Neural progenitor cell (in vitro differentiated cells): ENCODE data around the gene EME2. TPM values are rescaled to one million over a fixed set of nuclear protein-coding genes. Genes with fewer than 3 reads are reported as not detected.

Experiments
- DNase-seq: peaks from one replicate; pipeline ENCODE4 v3.0.0-alpha.2; 2016; ENCODE audit warnings: low spot score
- H2AFZ ChIP-seq: fragments of 200-600 bp; sonication (generic); replicated peaks from 2 replicates; pipeline ENCODE4 v1.6.1; 2016; ENCODE audit warnings: antibody characterized with exemption
- H3F3A ChIP-seq: fragments of 200-600 bp; sonication (generic); 2 replicates; pipeline ENCODE4 v1.6.1; 2016; ENCODE audit warnings: antibody characterized with exemption, low read depth
- H3K27ac ChIP-seq: fragments of 200-600 bp; sonication (generic); 2 replicates; pipeline ENCODE4 v1.5.1; 2016; ENCODE audit warnings: mild to moderate bottlenecking
- H3K27me3 ChIP-seq: fragments of 200-600 bp; sonication (generic); 2 replicates; pipeline ENCODE4 v1.6.1; 2016; ENCODE audit warnings: mild to moderate bottlenecking, moderate library complexity
- H3K36me3 ChIP-seq: fragments of 200-600 bp; sonication (generic); 2 replicates; pipeline ENCODE4 v1.5.1; 2016
- H3K4me1 ChIP-seq: fragments of 200-600 bp; sonication (generic); 2 replicates; pipeline ENCODE4 v1.6.1; 2016; ENCODE audit warnings: mixed run types
- H3K4me2 ChIP-seq: fragments of 200-600 bp; sonication (generic); 2 replicates; pipeline ENCODE4 v1.6.1; 2016
- H3K4me3 ChIP-seq: fragments of 200-600 bp; sonication (generic); 2 replicates; pipeline ENCODE4 v1.5.1; 2016
- H3K79me2 ChIP-seq: fragments of 200-600 bp; sonication (generic); 2 replicates; pipeline ENCODE4 v1.6.1; 2016; ENCODE audit warnings: low read depth
- H3K9ac ChIP-seq: fragments of 200-600 bp; sonication (generic); 2 replicates; pipeline ENCODE4 v1.6.1; 2016
- H3K9me3 ChIP-seq: fragments of 200-600 bp; sonication (generic); 2 replicates; pipeline ENCODE4 v1.5.1; 2016; ENCODE audit warnings: low read depth
- H4K20me1 ChIP-seq: fragments of 200-600 bp; sonication (generic); 2 replicates; pipeline ENCODE4 v1.6.1; 2016; ENCODE audit warnings: low read depth
- H3K27ac Mint-ChIP-seq: 3 replicates; pipeline ENCODE4 v1.8.0; 2021; ENCODE audit warnings: mixed read lengths
- H3K27me3 Mint-ChIP-seq: 2 replicates; pipeline ENCODE4 v1.8.0; 2022; ENCODE audit warnings: low read depth, mild to moderate bottlenecking, inconsistent platforms, moderate library complexity, mixed read lengths; ENCODE audit not compliant: insufficient read depth
- H3K36me3 Mint-ChIP-seq: 3 replicates; pipeline ENCODE4 v1.8.0; 2021; ENCODE audit warnings: mixed read lengths
- H3K4me1 Mint-ChIP-seq: 3 replicates; pipeline ENCODE4 v1.8.0; 2021; ENCODE audit warnings: mixed read lengths
- H3K4me3 Mint-ChIP-seq: 3 replicates; pipeline ENCODE4 v1.8.0; 2021; ENCODE audit warnings: mild to moderate bottlenecking, moderate library complexity, mixed read lengths
- H3K9me3 Mint-ChIP-seq: 3 replicates; pipeline ENCODE4 v1.8.0; 2020; ENCODE audit warnings: mixed read lengths
- CTCF ChIP-seq: fragments of 200-600 bp; sonication (generic); IDR thresholded peaks from 2 replicates; pipeline ENCODE4 v1.5.1; 2017; ENCODE audit warnings: antibody characterized with exemption, mild to moderate bottlenecking
- EZH2 ChIP-seq: fragments of 200-600 bp; sonication (generic); IDR thresholded peaks from 2 replicates; pipeline ENCODE4 v1.6.1; 2017; ENCODE audit warnings: antibody characterized with exemption, mild to moderate bottlenecking, moderate library complexity
- EZH2phosphoT487 ChIP-seq: fragments of 200-600 bp; sonication (generic); IDR thresholded peaks from 2 replicates; pipeline ENCODE4 v1.6.1; 2017; ENCODE audit warnings: antibody characterized with exemption
- total RNA-seq: library from RNA; depleted of rRNA; stranded (reverse); fragments of >200 nt; gene quantifications from 2 replicates; pipeline ENCODE4 v1.2.3, GENCODE V29; 2015; ENCODE audit warnings: low replicate concordance

EME2 gene
- total RNA-seq, 1 donor from 2014 or later = 2.3 TPM

GRCh38 chr16:1790261-1790610 lies 17.6 kb downstream of the EME2 start:
- H3K4me1 Mint-ChIP-seq = no peaks in the 10 kb centered on the region
- H3K4me2 ChIP-seq = no peak overlapping the region
- peaks cover 2% of the 10 kb centered on the region for H3K27me3 Mint-ChIP-seq
- no peak for DNase-seq
- H3K36me3 Mint-ChIP-seq = peaks cover 4% of the 10 kb centered on the region
- H3K4me3 Mint-ChIP-seq = no peak overlapping the region
- peaks cover 6% of the 10 kb centered on the region for H3K79me2 ChIP-seq
- H3K27me3 ChIP-seq = no peaks in the 10 kb centered on the region
- no peaks in the 10 kb centered on the region for H3K36me3 ChIP-seq
- H3K4me1 ChIP-seq = no peaks in the 10 kb centered on the region
- no peak overlapping the region for H2AFZ ChIP-seq
- peaks cover 3% of the 10 kb centered on the region for H4K20me1 ChIP-seq
- no peak overlapping the region for H3K27ac Mint-ChIP-seq
- H3K9ac ChIP-seq = no peak overlapping the region
- TF ChIP-seq CTCF (no peak), EZH2phosphoT487 (no peak), EZH2 (no peak)
- H3F3A ChIP-seq = no peaks in the 10 kb centered on the region
- no peaks in the 10 kb centered on the region for H3K9me3 Mint-ChIP-seq
- no peak overlapping the region for H3K4me3 ChIP-seq
- H3K27ac ChIP-seq = no peak overlapping the region
- H3K9me3 ChIP-seq = no peaks in the 10 kb centered on the region

- Histone ChIP-seq H3K4me3 (no peak overlapping the region), H2AFZ (no peak overlapping the region), H3K4me1 (no peaks in the 10 kb centered on the region), H3K4me2 (no peak overlapping the region), H3K9ac (no peak overlapping the region), H3K27me3 (no peaks in the 10 kb centered on the region), H3K9me3 (no peaks in the 10 kb centered on the region), H3F3A (no peaks in the 10 kb centered on the region), H3K36me3 (no peaks in the 10 kb centered on the region), H4K20me1 (no peaks in the 10 kb centered on the region), H3K79me2 (peaks cover under 1% of the 10 kb centered on the region), H3K27ac (no peak overlapping the region)
- Mint-ChIP-seq H3K4me3 (no peak overlapping the region), H3K27ac (no peak overlapping the region), H3K36me3 (peaks cover 4% of the 10 kb centered on the region), H3K4me1 (no peaks in the 10 kb centered on the region), H3K9me3 (no peaks in the 10 kb centered on the region), H3K27me3 (peaks cover 2% of the 10 kb centered on the region)
- TF ChIP-seq EZH2 (no peak), CTCF (no peak), EZH2phosphoT487 (no peak)
- DNase-seq = no peak
These were observed 18.1 kb downstream of the EME2 start for GRCh38 chr16:1790611-1791255.

GRCh38 chr16:1791256-1791942 lies 18.8 kb downstream of the EME2 start:
- H3K4me3 ChIP-seq = no peak overlapping the region
- no peak overlapping the region for H3K4me2 ChIP-seq
- H3K27me3 Mint-ChIP-seq = no peaks in the 10 kb centered on the region
- H3K27ac Mint-ChIP-seq = no peak overlapping the region
- H3K4me1 ChIP-seq = no peaks in the 10 kb centered on the region
- no peak for DNase-seq
- H3K36me3 Mint-ChIP-seq = peaks cover 4% of the 10 kb centered on the region
- H3K36me3 ChIP-seq = no peaks in the 10 kb centered on the region
- H3K79me2 ChIP-seq = no peaks in the 10 kb centered on the region
- H3F3A ChIP-seq = no peaks in the 10 kb centered on the region
- no peak overlapping the region for H3K4me3 Mint-ChIP-seq
- no peaks in the 10 kb centered on the region for H3K4me1 Mint-ChIP-seq
- H3K9me3 Mint-ChIP-seq = no peaks in the 10 kb centered on the region
- H4K20me1 ChIP-seq = no peaks in the 10 kb centered on the region
- H3K9ac ChIP-seq = no peak overlapping the region
- no peak overlapping the region for H2AFZ ChIP-seq
- no peaks in the 10 kb centered on the region for H3K27me3 ChIP-seq
- no peaks in the 10 kb centered on the region for H3K9me3 ChIP-seq
- no peak for TF ChIP-seq EZH2phosphoT487
- TF ChIP-seq EZH2 = no peak
- no peak for TF ChIP-seq CTCF
- no peak overlapping the region for H3K27ac ChIP-seq
